ENCODE measurements around the gene APBB1IP. TPM values are rescaled to one million over a fixed set of nuclear protein-coding genes. Genes with fewer than 3 reads are reported as not detected.
"Not testable (repeated sequence)": the region's sequence is repeated elsewhere in the genome, so short reads cannot be mapped to it uniquely, and the experiment has no call there.

APBB1IP gene
- polyA plus RNA-seq, 2 of the 4 experiments (the other 2 are of a cell fraction), result 0.96 to 9.2 TPM

- TF ChIP-seq MAX (IDR thresholded peaks at IDR 0.05) (no peak), SREBF2 (IDR thresholded peaks at IDR 0.05) (no peak), ZFP36 (IDR thresholded peaks at IDR 0.05; ENCODE audit: borderline replicate concordance, partially characterized antibody) (no peak), NFE2L2 (conservative IDR thresholded peaks at IDR 0.05; ENCODE audit: low read length) (no peak), RAD21 (conservative IDR thresholded peaks at IDR 0.05 in 1 of 2, IDR thresholded peaks at IDR 0.05 in 1 of 2) (no peak), FOSB (CRISPR knock-in tag; IDR thresholded peaks at IDR 0.05) (no peak), EHMT2 (IDR thresholded peaks at IDR 0.05; ENCODE audit: low read depth) (no peak), JUN (IDR thresholded peaks at IDR 0.05) (no peak), CHD4 (IDR thresholded peaks at IDR 0.05; ENCODE audit: borderline replicate concordance) (no peak), CTCF (IDR thresholded peaks at IDR 0.05) (no peak), TP53 (CRISPR knock-in tag; IDR thresholded peaks at IDR 0.05) (no peak)
- TF ChIP-seq, protein P1, sequence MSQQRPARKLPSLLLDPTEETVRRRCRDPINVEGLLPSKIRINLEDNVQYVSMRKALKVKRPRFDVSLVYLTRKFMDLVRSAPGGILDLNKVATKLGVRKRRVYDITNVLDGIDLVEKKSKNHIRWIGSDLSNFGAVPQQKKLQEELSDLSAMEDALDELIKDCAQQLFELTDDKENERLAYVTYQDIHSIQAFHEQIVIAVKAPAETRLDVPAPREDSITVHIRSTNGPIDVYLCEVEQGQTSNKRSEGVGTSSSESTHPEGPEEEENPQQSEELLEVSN (IDR thresholded peaks at IDR 0.05; ENCODE audit: borderline replicate concordance, low read depth), result no peak
- TF ChIP-seq, protein P2, sequence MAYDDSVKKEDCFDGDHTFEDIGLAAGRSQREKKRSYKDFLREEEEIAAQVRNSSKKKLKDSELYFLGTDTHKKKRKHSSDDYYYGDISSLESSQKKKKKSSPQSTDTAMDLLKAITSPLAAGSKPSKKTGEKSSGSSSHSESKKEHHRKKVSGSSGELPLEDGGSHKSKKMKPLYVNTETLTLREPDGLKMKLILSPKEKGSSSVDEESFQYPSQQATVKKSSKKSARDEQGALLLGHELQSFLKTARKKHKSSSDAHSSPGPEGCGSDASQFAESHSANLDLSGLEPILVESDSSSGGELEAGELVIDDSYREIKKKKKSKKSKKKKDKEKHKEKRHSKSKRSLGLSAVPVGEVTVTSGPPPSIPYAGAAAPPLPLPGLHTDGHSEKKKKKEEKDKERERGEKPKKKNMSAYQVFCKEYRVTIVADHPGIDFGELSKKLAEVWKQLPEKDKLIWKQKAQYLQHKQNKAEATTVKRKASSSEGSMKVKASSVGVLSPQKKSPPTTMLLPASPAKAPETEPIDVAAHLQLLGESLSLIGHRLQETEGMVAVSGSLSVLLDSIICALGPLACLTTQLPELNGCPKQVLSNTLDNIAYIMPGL (CRISPR knock-in tag; IDR thresholded peaks at IDR 0.05; ENCODE audit: borderline replicate concordance), result no peak
- Histone ChIP-seq H3K4me3 (no peak overlapping the region), H3K9me3 (no peaks in the 10 kb centered on the region), H3K4me1 (peaks cover 18% of the 10 kb centered on the region), H3K27ac (peak overlapping the region in 1 of 2 experiments; percentile 47; a peak in 1 of 6 replicates), H3K4me2 (no peak overlapping the region)
- POLR2A ChIA-PET, result no interaction called here
- no peak for DNase-seq (ENCODE audit: low read depth in 1 of 2, low spot score in 1 of 2)
- FAIRE-seq, result no peak
- ATAC-seq, result no peak
- CTCF ChIA-PET, result no interaction called here
- WGBS (ENCODE audit: missing lambda C conversion rate), result 80% methylated on average over 5 of the region's 5 CpGs
Observed at GRCh38 chr10:26472492-26472778, 34.3 kb downstream of the APBB1IP start.

GRCh38 chr10:26474026-26474425, 35.9 kb downstream of the APBB1IP start:
- WGBS (ENCODE audit: missing lambda C conversion rate), result 96% methylated on average over 1 of the region's 1 CpG
- Histone ChIP-seq H3K4me1 (peaks cover 2% of the 10 kb centered on the region), H3K27ac (peak overlapping the region in 1 of 2 experiments; percentile 65; a peak in 3 of 6 replicates), H3K4me3 (no peak overlapping the region), H3K9me3 (no peaks in the 10 kb centered on the region), H3K4me2 (no peak overlapping the region)
- TF ChIP-seq POLR2AphosphoS2 (conservative IDR thresholded peaks at IDR 0.05; ENCODE audit: low read length) (no peak), HOXB5 (CRISPR knock-in tag; IDR thresholded peaks at IDR 0.05) (no peak), NR3C1 (IDR thresholded peaks at IDR 0.05) (no peak), ZFP36 (IDR thresholded peaks at IDR 0.05; ENCODE audit: borderline replicate concordance, partially characterized antibody) (no peak)
- DNase-seq (ENCODE audit: low read depth in 1 of 2, low spot score in 1 of 2) (no peak), FAIRE-seq (no peak), ATAC-seq (no peak)
- ChIA-PET CTCF (no interaction called here), POLR2A (no interaction called here)

DNA sequence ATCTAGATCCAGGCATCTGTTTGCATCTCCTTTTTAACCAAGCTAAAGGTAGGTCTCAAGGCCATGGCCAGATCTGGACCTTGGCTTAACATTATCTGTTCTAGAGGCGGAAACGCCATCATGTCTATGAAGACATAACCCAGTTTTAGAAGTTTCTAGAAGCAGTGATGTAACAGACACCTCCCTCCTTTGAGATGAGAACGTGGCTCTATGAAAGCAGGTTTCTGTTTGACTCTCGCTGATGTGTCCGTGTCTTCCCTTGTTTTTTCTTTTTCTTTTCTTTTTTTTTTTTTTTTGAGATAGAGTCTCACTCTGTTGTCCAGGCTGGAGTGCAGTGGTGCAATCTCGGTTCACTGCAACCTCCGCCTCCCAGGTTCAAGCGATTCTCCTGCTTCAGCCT, 36.7 kb downstream of the APBB1IP start:
- H3K9me3 ChIP-seq; ATAC-seq; H3K4me3 ChIP-seq; H3K4me2 ChIP-seq; CTCF ChIA-PET; H3K4me1 ChIP-seq; DNase-seq (ENCODE audit: low read depth in 1 of 2, low spot score in 1 of 2); FAIRE-seq; POLR2A ChIA-PET: not testable (repeated sequence)
- 87% methylated on average over 8 of the region's 8 CpGs for WGBS (ENCODE audit: missing lambda C conversion rate)
- peak overlapping the region; percentile 6 to 64; a peak in 3 of 6 replicates for H3K27ac ChIP-seq

DNA sequence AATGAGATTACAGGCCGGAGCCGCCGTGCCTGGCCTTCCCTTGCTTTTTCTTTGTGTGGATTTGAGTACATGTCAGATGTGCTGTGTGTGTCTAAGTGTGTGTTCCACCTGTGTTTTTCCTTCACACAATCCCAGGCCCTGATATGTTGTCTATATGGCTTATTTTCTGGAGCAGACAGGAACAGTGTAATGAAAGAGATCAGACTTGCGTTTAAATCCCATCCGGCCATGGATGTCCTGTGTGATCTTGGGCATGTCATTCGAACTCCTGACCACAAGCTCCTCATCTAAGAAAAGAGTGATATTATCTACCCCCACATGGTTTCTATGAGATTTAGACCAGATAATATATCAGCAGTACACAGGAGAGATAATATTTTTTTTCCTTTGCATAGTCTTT, 37.2 kb downstream of the APBB1IP start:
- FAIRE-seq (no peak), ATAC-seq (no peak), DNase-seq (ENCODE audit: low read depth in 1 of 2, low spot score in 1 of 2) (no peak)
- Histone ChIP-seq H3K4me1 (peaks cover 2% of the 10 kb centered on the region), H3K27ac (peak overlapping the region in 1 of 2 experiments; percentile 64; a peak in 3 of 6 replicates), H3K4me2 (no peak overlapping the region), H3K9me3 (no peaks in the 10 kb centered on the region), H3K4me3 (no peak overlapping the region)
- POLR2A ChIA-PET, result no interaction called here
- CTCF ChIA-PET, result no interaction called here
- WGBS (ENCODE audit: missing lambda C conversion rate), result 66% methylated on average over 6 of the region's 6 CpGs
- TF ChIP-seq SMC3 (IDR thresholded peaks at IDR 0.05) (no peak), MAFK (IDR thresholded peaks at IDR 0.05; ENCODE audit: partially characterized antibody) (no peak), TP53 (CRISPR knock-in tag; IDR thresholded peaks at IDR 0.05) (no peak), NFE2L2 (conservative IDR thresholded peaks at IDR 0.05; ENCODE audit: low read length) (no peak), SREBF2 (IDR thresholded peaks at IDR 0.05) (no peak), TFCP2L1 (CRISPR knock-in tag; IDR thresholded peaks at IDR 0.05) (no peak), KDM5A (IDR thresholded peaks at IDR 0.05) (no peak), ZC3H11A (IDR thresholded peaks at IDR 0.05) (no peak), RFX5 (IDR thresholded peaks at IDR 0.05) (no peak), NPAS2 (CRISPR knock-in tag; IDR thresholded peaks at IDR 0.05; ENCODE audit: borderline replicate concordance) (no peak), ESRRA (IDR thresholded peaks at IDR 0.05; ENCODE audit: borderline replicate concordance, low read length) (no peak), KDM1A (IDR thresholded peaks at IDR 0.05; ENCODE audit: low read depth) (no peak), BHLHE40 (IDR thresholded peaks at IDR 0.05; ENCODE audit: low read depth, low read length) (no peak), POLR2AphosphoS2 (conservative IDR thresholded peaks at IDR 0.05; ENCODE audit: low read length) (no peak)
- TF ChIP-seq, protein P3, sequence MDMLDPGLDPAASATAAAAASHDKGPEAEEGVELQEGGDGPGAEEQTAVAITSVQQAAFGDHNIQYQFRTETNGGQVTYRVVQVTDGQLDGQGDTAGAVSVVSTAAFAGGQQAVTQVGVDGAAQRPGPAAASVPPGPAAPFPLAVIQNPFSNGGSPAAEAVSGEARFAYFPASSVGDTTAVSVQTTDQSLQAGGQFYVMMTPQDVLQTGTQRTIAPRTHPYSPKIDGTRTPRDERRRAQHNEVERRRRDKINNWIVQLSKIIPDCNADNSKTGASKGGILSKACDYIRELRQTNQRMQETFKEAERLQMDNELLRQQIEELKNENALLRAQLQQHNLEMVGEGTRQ (IDR thresholded peaks at IDR 0.05), result no peak
- TF ChIP-seq, protein P4, sequence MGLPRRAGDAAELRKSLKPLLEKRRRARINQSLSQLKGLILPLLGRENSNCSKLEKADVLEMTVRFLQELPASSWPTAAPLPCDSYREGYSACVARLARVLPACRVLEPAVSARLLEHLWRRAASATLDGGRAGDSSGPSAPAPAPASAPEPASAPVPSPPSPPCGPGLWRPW (IDR thresholded peaks at IDR 0.05), result no peak

Measured in A549 (cell line).